ENCODE data around the gene ESPNL.

The ESPNL gene

DNA sequence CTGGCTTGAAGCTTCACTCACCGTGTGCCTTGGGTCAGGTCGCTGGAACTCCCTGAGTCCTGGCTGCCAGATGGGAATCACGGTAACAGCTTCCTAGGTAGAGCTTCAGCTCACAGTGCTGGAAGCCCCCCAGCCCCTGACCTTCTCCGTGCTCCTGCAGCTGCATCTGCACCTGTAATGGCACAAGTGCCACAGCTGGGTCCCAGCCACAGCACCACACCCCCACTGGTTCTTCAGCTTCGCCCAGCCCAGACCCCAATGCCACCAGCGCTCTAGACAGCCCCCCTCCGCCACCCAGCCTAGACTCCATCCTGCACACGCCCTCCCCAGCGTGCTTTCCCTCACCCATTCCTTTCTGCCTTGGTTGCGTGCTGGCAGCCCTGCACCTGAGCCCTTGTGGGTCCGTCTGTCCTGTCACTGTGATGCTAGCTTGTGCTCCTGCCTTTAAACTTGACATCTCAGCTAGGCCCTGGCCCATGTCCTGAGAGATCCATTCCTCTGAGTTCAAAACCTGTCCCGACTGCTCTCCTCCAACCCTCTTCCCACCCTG lies 7.6 kb upstream of the ESPNL start:
- Histone ChIP-seq H3K9me3 (ENCODE audit: insufficient read depth, low read length) (no peaks in the 10 kb centered on the region), H3K27ac (ENCODE audit: low read depth, low read length) (no peak overlapping the region), H3K9ac (ENCODE audit: low read length) (no peak overlapping the region), H3K36me3 (ENCODE audit: low read length) (no peaks in the 10 kb centered on the region), H4K20me1 (ENCODE audit: low read depth, low read length) (no peaks in the 10 kb centered on the region), H3K4me3 (ENCODE audit: insufficient read depth, low read length, poor library complexity, severe bottlenecking) (no peak overlapping the region), H3F3A (ENCODE audit: insufficient read depth) (no peaks in the 10 kb centered on the region), H3K27me3 (ENCODE audit: low read length) (no peaks in the 10 kb centered on the region), H3K79me2 (ENCODE audit: insufficient read depth, low read length) (no peaks in the 10 kb centered on the region), H3K9me2 (replicated peaks; ENCODE audit: insufficient read depth, low read length) (no peaks in the 10 kb centered on the region), H3K4me2 (ENCODE audit: low read depth, low read length, poor library complexity, severe bottlenecking) (no peak overlapping the region), H2AFZ (ENCODE audit: low read depth, low read length, severe bottlenecking) (no peak overlapping the region)
- TF ChIP-seq, protein P1, sequence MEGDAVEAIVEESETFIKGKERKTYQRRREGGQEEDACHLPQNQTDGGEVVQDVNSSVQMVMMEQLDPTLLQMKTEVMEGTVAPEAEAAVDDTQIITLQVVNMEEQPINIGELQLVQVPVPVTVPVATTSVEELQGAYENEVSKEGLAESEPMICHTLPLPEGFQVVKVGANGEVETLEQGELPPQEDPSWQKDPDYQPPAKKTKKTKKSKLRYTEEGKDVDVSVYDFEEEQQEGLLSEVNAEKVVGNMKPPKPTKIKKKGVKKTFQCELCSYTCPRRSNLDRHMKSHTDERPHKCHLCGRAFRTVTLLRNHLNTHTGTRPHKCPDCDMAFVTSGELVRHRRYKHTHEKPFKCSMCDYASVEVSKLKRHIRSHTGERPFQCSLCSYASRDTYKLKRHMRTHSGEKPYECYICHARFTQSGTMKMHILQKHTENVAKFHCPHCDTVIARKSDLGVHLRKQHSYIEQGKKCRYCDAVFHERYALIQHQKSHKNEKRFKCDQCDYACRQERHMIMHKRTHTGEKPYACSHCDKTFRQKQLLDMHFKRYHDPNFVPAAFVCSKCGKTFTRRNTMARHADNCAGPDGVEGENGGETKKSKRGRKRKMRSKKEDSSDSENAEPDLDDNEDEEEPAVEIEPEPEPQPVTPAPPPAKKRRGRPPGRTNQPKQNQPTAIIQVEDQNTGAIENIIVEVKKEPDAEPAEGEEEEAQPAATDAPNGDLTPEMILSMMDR (IDR thresholded peaks at IDR 0.05; ENCODE audit: insufficient read depth, low read length, poor library complexity, severe bottlenecking) = no peak
- no peak for TF ChIP-seq EZH2phosphoT487 (conservative IDR thresholded peaks at IDR 0.05; ENCODE audit: low read length)

DNA sequence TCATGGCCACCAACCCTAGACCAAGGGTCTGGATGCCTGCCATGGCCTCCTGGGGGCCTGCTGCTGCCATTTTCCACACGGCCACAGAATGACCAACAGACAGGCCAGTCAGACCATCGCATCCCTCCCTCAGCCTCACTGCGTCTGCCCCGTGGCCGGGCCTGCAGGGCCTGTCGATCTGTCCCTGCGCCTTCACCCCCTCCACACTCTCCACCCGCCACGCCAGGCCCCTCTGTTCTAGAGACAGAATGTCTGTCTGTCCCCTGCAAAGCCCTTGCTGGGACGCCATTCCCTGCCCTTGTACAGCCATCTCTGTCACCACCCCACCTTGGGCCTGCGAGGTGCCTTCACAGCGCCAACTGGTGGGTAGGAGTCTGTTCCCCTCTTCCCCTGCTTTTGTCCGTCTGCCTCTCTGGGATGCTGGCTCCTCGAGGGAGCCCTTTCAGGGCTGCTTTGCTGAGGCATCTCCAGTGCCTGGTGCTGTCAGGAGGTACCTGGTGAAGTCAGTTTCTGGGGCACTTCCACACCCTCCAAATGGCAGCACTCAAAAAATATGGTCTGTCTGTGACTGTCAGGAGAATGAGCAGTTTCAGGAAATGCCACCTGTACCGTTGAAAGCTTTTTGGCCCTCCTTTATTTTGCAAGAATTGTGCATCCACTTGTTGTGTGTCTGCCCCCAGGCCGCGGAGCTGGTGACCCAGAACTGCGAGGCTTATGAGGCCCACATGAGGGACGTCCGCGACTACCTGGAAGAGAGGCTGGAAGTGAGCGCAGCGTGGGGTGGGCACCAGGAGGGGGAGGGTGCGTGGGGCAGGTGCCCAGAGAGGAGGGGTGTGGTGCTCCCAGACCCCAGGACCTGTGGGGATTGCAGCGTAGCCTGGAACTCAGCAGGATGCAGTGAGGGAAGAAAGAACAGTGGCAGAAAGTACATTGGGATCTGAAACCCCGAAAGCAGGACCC lies 6.7 kb upstream of the ESPNL start:
- H3K4me2 ChIP-seq (ENCODE audit: low read depth, low read length, poor library complexity, severe bottlenecking) = no peak overlapping the region
- H3F3A ChIP-seq (ENCODE audit: insufficient read depth) = no peaks in the 10 kb centered on the region
- no peak overlapping the region for H3K27ac ChIP-seq (ENCODE audit: low read depth, low read length)
- H3K4me3 ChIP-seq (ENCODE audit: insufficient read depth, low read length, poor library complexity, severe bottlenecking) = no peak overlapping the region
- H3K36me3 ChIP-seq (ENCODE audit: low read length) = no peaks in the 10 kb centered on the region
- no peaks in the 10 kb centered on the region for H3K79me2 ChIP-seq (ENCODE audit: insufficient read depth, low read length)
- no peak overlapping the region for H3K9ac ChIP-seq (ENCODE audit: low read length)
- no peaks in the 10 kb centered on the region for H3K9me3 ChIP-seq (ENCODE audit: insufficient read depth, low read length)
- no peak overlapping the region for H2AFZ ChIP-seq (ENCODE audit: low read depth, low read length, severe bottlenecking)
- H3K27me3 ChIP-seq (ENCODE audit: low read length) = no peaks in the 10 kb centered on the region
- H4K20me1 ChIP-seq (ENCODE audit: low read depth, low read length) = no peaks in the 10 kb centered on the region
- TF ChIP-seq, protein P1 (IDR thresholded peaks at IDR 0.05; ENCODE audit: insufficient read depth, low read length, poor library complexity, severe bottlenecking) = no peak
- TF ChIP-seq EZH2phosphoT487 (conservative IDR thresholded peaks at IDR 0.05; ENCODE audit: low read length) = no peak
- H3K9me2 ChIP-seq (replicated peaks; ENCODE audit: insufficient read depth, low read length) = no peaks in the 10 kb centered on the region

DNA sequence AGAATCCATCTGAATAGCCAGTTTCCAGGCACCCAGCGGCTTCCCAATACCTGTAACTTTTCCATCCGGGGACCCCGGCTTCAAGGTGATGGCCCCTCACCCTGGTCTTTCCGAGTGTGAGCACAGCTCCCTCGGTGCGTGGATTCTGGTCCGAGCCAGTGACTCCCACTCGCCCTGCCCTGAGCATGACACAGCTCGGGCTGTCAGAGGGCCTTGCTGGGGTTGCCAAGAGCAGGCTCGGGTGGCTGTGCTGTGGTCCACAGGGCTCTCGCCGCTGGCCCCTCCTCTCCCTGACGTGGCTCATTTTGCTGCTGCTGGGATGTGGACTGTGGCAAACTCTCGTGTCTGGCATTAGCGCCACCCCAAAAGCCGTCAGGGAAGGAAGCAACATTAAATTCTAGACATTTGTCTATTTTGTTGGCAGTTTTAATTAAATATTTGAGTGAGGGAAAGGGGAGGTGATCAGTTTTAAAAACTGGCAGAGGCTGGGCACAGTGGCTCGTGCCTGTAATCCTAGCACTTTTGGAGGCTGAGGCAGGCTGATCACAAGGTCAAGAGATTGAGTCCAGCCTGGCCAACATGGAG lies 5.6 kb upstream of the ESPNL start:
- Histone ChIP-seq H2AFZ (ENCODE audit: low read depth, low read length, severe bottlenecking) (no peak overlapping the region), H4K20me1 (ENCODE audit: low read depth, low read length) (no peaks in the 10 kb centered on the region), H3K27me3 (ENCODE audit: low read length) (no peaks in the 10 kb centered on the region), H3K79me2 (ENCODE audit: insufficient read depth, low read length) (no peaks in the 10 kb centered on the region), H3K9me3 (ENCODE audit: insufficient read depth, low read length) (no peaks in the 10 kb centered on the region), H3F3A (ENCODE audit: insufficient read depth) (0 out of 2 replicates have a peak, but pooled peaks cover 5% of the 10 kb centered on the region), H3K36me3 (ENCODE audit: low read length) (no peaks in the 10 kb centered on the region), H3K9me2 (replicated peaks; ENCODE audit: insufficient read depth, low read length) (no peaks in the 10 kb centered on the region), H3K27ac (ENCODE audit: low read depth, low read length) (no peak overlapping the region), H3K9ac (ENCODE audit: low read length) (no peak overlapping the region), H3K4me2 (ENCODE audit: low read depth, low read length, poor library complexity, severe bottlenecking) (no peak overlapping the region), H3K4me3 (ENCODE audit: insufficient read depth, low read length, poor library complexity, severe bottlenecking) (no peak overlapping the region)
- TF ChIP-seq, protein P1 (IDR thresholded peaks at IDR 0.05; ENCODE audit: insufficient read depth, low read length, poor library complexity, severe bottlenecking) = no peak
- no peak for TF ChIP-seq EZH2phosphoT487 (conservative IDR thresholded peaks at IDR 0.05; ENCODE audit: low read length)

Data from SU-DHL-6 (cell line).